Right lung (tissue), 5 donors: ENCODE results near the gene NADK2. TPM values are rescaled to one million over a fixed set of nuclear protein-coding genes. Genes with fewer than 3 reads are reported as not detected.
A peak's percentile ranks its signal among the peaks of the same experiment; 100 is the strongest.

ENCODE experiments used
- DNase-seq, 2 donors: peaks; one replicate each; pipeline ENCODE4 v3.0.0-alpha.2; 2013
- polyA plus RNA-seq, 5 donors: library from polyadenylated mRNA; unstranded; fragments of 120-200 nt; gene quantifications; one replicate each; pipeline versions ENCODE4 v1.2.1 to v1.2.3, GENCODE V29; 2013; ENCODE audit warnings: inconsistent platforms in 1 of 5, low replicate concordance in 1 of 5; ENCODE audit not compliant: insufficient read length in 5 of 5, insufficient read depth in 1 of 5

The NADK2 gene
- polyA plus RNA-seq, 5 donors = 32.9 to 55.1 (median 52.6) TPM

- DNase-seq = no peak
Measured at GRCh38 chr5:36164461-36164860, 77.3 kb downstream of the NADK2 start.

- no peak for DNase-seq
Measured at GRCh38 chr5:36162810-36163486, 78.8 kb downstream of the NADK2 start.

DNA sequence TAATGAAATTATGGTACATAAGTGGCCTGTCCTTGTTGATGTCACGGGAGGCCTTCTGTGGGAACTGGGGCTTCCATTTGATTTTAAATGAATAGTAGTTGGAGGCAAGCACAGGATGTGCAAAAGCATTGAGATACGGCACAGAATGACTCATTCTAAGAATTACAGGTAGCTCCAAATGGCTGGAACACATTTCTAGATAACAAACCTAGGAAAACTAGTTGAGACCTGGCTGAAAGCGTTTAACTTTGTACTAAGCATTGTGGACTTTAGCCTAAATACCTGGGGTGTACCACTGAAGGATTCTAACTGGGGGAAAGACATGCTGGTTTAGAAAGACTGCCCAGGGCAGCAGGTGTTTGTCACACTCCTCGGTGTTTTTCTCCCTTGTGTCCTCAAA, 80.4 kb downstream of the NADK2 start:
- no peak for DNase-seq

GRCh38 chr5:36160617-36161016, 81.1 kb downstream of the NADK2 start:
- DNase-seq = no peak

- no peak for DNase-seq
Measured at GRCh38 chr5:36158144-36158543, 83.6 kb downstream of the NADK2 start.

DNA sequence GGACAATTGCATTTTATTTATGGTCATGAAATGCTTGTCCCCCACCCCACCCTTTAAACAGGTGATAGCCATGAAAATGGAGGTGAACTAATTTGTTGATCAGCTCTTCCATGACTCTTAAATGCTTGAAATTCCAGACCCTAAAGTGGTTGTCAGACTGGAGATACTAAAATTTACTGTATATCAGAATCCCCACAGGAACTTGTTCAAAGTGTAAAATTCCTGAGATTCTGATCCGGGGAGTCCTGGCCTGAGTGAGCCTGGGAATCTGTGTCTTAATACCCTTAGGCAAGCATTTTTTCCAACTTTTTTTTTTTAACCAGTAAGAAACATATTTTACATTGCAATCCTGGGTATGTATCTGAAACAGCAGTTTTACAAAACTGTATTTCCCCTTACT, 85.1 kb downstream of the NADK2 start:
- DNase-seq = no peak

DNA sequence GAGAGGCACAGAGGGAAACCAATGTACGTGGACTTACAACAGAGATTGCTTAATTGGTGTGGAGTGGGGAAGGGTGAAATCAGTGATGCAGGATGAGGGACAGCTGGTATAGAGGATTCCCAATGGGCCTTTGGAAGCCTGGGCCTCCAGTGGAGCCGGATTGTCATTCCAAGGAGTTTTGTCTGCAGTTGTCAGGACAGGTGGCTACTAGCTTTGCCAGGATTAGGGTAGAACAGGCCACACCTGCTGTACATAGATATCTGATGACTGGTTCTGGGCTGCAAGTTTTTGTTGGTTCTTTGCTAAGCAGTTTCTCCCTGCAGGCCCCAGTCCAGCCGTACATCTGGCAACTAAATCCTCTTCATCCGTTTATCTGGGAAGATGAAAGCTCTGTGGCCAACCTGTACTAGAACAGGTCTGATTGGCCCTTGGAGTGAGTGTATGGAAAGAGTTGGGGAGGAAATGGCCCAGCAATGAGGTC, 85.6 kb downstream of the NADK2 start:
- DNase-seq = no peak

GRCh38 chr5:36155291-36155690, 86.4 kb downstream of the NADK2 start:
- DNase-seq = no peak

DNA sequence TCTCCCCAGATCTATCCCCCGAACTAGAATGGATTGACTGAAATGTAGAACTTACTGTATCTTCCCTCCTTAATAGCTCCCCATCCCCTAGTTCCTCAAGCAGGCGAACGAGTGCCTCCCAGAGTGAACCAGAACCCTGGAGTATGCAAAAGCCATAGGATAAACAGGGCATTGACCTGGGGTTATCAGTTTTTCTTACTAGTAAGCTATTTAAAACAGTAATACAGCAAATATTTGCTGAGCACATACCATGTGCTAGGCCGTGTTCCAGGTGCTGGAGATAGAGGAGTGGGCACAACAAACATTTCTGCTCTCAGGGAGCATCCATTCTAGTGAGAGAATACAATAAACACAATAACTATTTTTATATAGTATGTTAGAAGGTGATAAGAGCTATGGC, 88.0 kb downstream of the NADK2 start:
- DNase-seq = no peak

- no peak for DNase-seq
Measured at GRCh38 chr5:36153298-36153677, 88.4 kb downstream of the NADK2 start.

- no peak for DNase-seq
Measured at GRCh38 chr5:36152324-36153297, 89.1 kb downstream of the NADK2 start.

- DNase-seq = peak; percentile 97 to 98
Measured at GRCh38 chr5:36151434-36152323, 90.0 kb downstream of the NADK2 start, which contains the start of the genes LMBRD2 and SKP2. Gene LMBRD2, minus strand, starts transcription at chr5:36151887. Its CDS starts 8,538 bp downstream, at chr5:36143349. Gene SKP2, plus strand, starts transcription at chr5:36152111. Its CDS starts 152 bp downstream, at chr5:36152263.

GRCh38 chr5:36150676-36151433, 90.9 kb downstream of the NADK2 start:
- DNase-seq = no peak

DNA sequence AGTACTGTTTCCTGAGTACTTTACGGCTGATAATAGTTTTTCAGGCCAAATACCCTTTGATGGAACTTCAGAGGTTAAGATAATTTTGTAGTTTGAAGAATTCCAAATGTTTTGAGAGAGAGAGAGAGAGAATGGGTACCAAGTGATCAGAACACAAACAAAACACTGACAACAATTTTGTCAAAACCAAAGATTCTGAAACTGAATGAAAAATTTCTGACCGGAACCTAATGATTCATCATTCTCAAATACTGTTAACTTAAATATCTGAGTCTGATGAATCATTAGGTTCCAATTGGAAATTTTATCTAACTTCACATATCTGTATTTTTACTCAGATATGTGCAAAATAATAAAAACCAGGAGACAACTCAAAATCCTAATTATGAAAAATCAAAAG, 94.0 kb downstream of the NADK2 start:
- no peak for DNase-seq

GRCh38 chr5:36146390-36146789, 95.3 kb downstream of the NADK2 start:
- DNase-seq = no peak

GRCh38 chr5:36145311-36145710, 96.4 kb downstream of the NADK2 start:
- DNase-seq = no peak
